ENCODE data around the gene CADM4.

The CADM4 gene

GRCh38 chr19:43628646-43629326, 10.9 kb downstream of the CADM4 start:
- H3K36me3 ChIP-seq (ENCODE audit: insufficient read depth, low read length): no peaks in the 10 kb centered on the region
- H3K9ac ChIP-seq (ENCODE audit: low read length): no peak overlapping the region
- no peak overlapping the region for H3K27ac ChIP-seq (ENCODE audit: low read depth, low read length)
- H3K4me1 ChIP-seq (ENCODE audit: insufficient read depth, low read length): no peaks in the 10 kb centered on the region
- H3K4me3 ChIP-seq (ENCODE audit: low read depth in 1 of 2, low read length in 2 of 2): no peak overlapping the region
- no peaks in the 10 kb centered on the region for H3K27me3 ChIP-seq (ENCODE audit: control insufficient read depth in 1 of 2, insufficient read depth in 2 of 2, low read length in 2 of 2)
- no peaks in the 10 kb centered on the region for H3K9me3 ChIP-seq (ENCODE audit: low read length)

GRCh38 chr19:43626838-43627237, 12.8 kb downstream of the CADM4 start:
- Histone ChIP-seq H3K27me3 (ENCODE audit: control insufficient read depth in 1 of 2, insufficient read depth in 2 of 2, low read length in 2 of 2) (no peaks in the 10 kb centered on the region), H3K4me1 (ENCODE audit: insufficient read depth, low read length) (no peaks in the 10 kb centered on the region), H3K4me3 (ENCODE audit: low read depth in 1 of 2, low read length in 2 of 2) (no peak overlapping the region), H3K9me3 (ENCODE audit: low read length) (no peaks in the 10 kb centered on the region), H3K9ac (ENCODE audit: low read length) (no peak overlapping the region), H3K36me3 (ENCODE audit: insufficient read depth, low read length) (no peaks in the 10 kb centered on the region), H3K27ac (ENCODE audit: low read depth, low read length) (no peak overlapping the region)

- no peaks in the 10 kb centered on the region for H3K27me3 ChIP-seq (ENCODE audit: control insufficient read depth in 1 of 2, insufficient read depth in 2 of 2, low read length in 2 of 2)
- H3K27ac ChIP-seq (ENCODE audit: low read depth, low read length): no peak overlapping the region
- H3K9me3 ChIP-seq (ENCODE audit: low read length): no peaks in the 10 kb centered on the region
- H3K9ac ChIP-seq (ENCODE audit: low read length): no peak overlapping the region
- no peaks in the 10 kb centered on the region for H3K36me3 ChIP-seq (ENCODE audit: insufficient read depth, low read length)
- H3K4me1 ChIP-seq (ENCODE audit: insufficient read depth, low read length): no peaks in the 10 kb centered on the region
- H3K4me3 ChIP-seq (ENCODE audit: low read depth in 1 of 2, low read length in 2 of 2): no peak overlapping the region
These were observed 13.6 kb downstream of the CADM4 start for GRCh38 chr19:43625918-43626579.

- Histone ChIP-seq H3K36me3 (ENCODE audit: insufficient read depth, low read length) (no peaks in the 10 kb centered on the region), H3K27me3 (ENCODE audit: control insufficient read depth in 1 of 2, insufficient read depth in 2 of 2, low read length in 2 of 2) (no peaks in the 10 kb centered on the region), H3K9ac (ENCODE audit: low read length) (no peak overlapping the region), H3K4me1 (ENCODE audit: insufficient read depth, low read length) (peaks cover 10% of the 10 kb centered on the region), H3K9me3 (ENCODE audit: low read length) (no peaks in the 10 kb centered on the region), H3K27ac (ENCODE audit: low read depth, low read length) (no peak overlapping the region), H3K4me3 (ENCODE audit: low read depth in 1 of 2, low read length in 2 of 2) (no peak overlapping the region)
These were observed 14.7 kb downstream of the CADM4 start for GRCh38 chr19:43624933-43625332.

GRCh38 chr19:43623889-43624670, 15.6 kb downstream of the CADM4 start:
- no peaks in the 10 kb centered on the region for H3K27me3 ChIP-seq (ENCODE audit: control insufficient read depth in 1 of 2, insufficient read depth in 2 of 2, low read length in 2 of 2)
- H3K4me3 ChIP-seq (ENCODE audit: low read depth in 1 of 2, low read length in 2 of 2): no peak overlapping the region
- H3K27ac ChIP-seq (ENCODE audit: low read depth, low read length): no peak overlapping the region
- H3K36me3 ChIP-seq (ENCODE audit: insufficient read depth, low read length): no peaks in the 10 kb centered on the region
- no peak overlapping the region for H3K9ac ChIP-seq (ENCODE audit: low read length)
- peaks cover 10% of the 10 kb centered on the region for H3K4me1 ChIP-seq (ENCODE audit: insufficient read depth, low read length)
- no peaks in the 10 kb centered on the region for H3K9me3 ChIP-seq (ENCODE audit: low read length)

GRCh38 chr19:43622956-43623355, 16.7 kb downstream of the CADM4 start:
- no peaks in the 10 kb centered on the region for H3K36me3 ChIP-seq (ENCODE audit: insufficient read depth, low read length)
- H3K27ac ChIP-seq (ENCODE audit: low read depth, low read length): no peak overlapping the region
- H3K4me3 ChIP-seq (ENCODE audit: low read depth in 1 of 2, low read length in 2 of 2): no peak overlapping the region

GRCh38 chr19:43622070-43622469, 17.6 kb downstream of the CADM4 start:
- H3K36me3 ChIP-seq (ENCODE audit: insufficient read depth, low read length): no peaks in the 10 kb centered on the region
- peaks cover 18% of the 10 kb centered on the region for H3K4me1 ChIP-seq (ENCODE audit: insufficient read depth, low read length)
- H3K27me3 ChIP-seq (ENCODE audit: control insufficient read depth in 1 of 2, insufficient read depth in 2 of 2, low read length in 2 of 2): no peaks in the 10 kb centered on the region
- H3K27ac ChIP-seq (ENCODE audit: low read depth, low read length): no peak overlapping the region
- no peak overlapping the region for H3K4me3 ChIP-seq (ENCODE audit: low read depth in 1 of 2, low read length in 2 of 2)
- no peak overlapping the region for H3K9ac ChIP-seq (ENCODE audit: low read length)
- H3K9me3 ChIP-seq (ENCODE audit: low read length): no peaks in the 10 kb centered on the region

More at GRCh38 chr19:43622956-43623355, 16.7 kb downstream of the CADM4 start:
- H3K27me3 ChIP-seq (ENCODE audit: control insufficient read depth in 1 of 2, insufficient read depth in 2 of 2, low read length in 2 of 2): no peaks in the 10 kb centered on the region
- no peak overlapping the region for H3K9ac ChIP-seq (ENCODE audit: low read length)
- H3K9me3 ChIP-seq (ENCODE audit: low read length): no peaks in the 10 kb centered on the region
- H3K4me1 ChIP-seq (ENCODE audit: insufficient read depth, low read length): peaks cover 18% of the 10 kb centered on the region

- Histone ChIP-seq H3K27me3 (ENCODE audit: control insufficient read depth in 1 of 2, insufficient read depth in 2 of 2, low read length in 2 of 2) (no peaks in the 10 kb centered on the region), H3K9ac (ENCODE audit: low read length) (peak overlapping the region; percentile 79), H3K27ac (ENCODE audit: low read depth, low read length) (peak overlapping the region; percentile 80), H3K36me3 (ENCODE audit: insufficient read depth, low read length) (no peaks in the 10 kb centered on the region), H3K9me3 (ENCODE audit: low read length) (no peaks in the 10 kb centered on the region), H3K4me3 (ENCODE audit: low read depth in 1 of 2, low read length in 2 of 2) (peak overlapping the region; percentile 72 to 84), H3K4me1 (ENCODE audit: insufficient read depth, low read length) (peaks cover 18% of the 10 kb centered on the region)
These were observed 19.3 kb downstream of the CADM4 start for GRCh38 chr19:43620061-43621001.

GRCh38 chr19:43619262-43620060, 20.2 kb downstream of the CADM4 start, which contains the start of gene ZNF428:
Gene ZNF428, minus strand, starts transcription at chr19:43619629. Its CDS starts 5,325 bp downstream, at chr19:43614304.
- Histone ChIP-seq H3K36me3 (ENCODE audit: insufficient read depth, low read length) (no peaks in the 10 kb centered on the region), H3K9me3 (ENCODE audit: low read length) (no peaks in the 10 kb centered on the region), H3K9ac (ENCODE audit: low read length) (peak within 1 kb of the TSS; percentile 79), H3K27me3 (ENCODE audit: control insufficient read depth in 1 of 2, insufficient read depth in 2 of 2, low read length in 2 of 2) (no peaks in the 10 kb centered on the region), H3K4me3 (ENCODE audit: low read depth in 1 of 2, low read length in 2 of 2) (peak within 1 kb of the TSS; percentile 72 to 84), H3K27ac (ENCODE audit: low read depth, low read length) (peak within 1 kb of the TSS; percentile 80), H3K4me1 (ENCODE audit: insufficient read depth, low read length) (peaks cover 18% of the 10 kb centered on the region)

GRCh38 chr19:43618921-43619261, 20.8 kb downstream of the CADM4 start:
- Histone ChIP-seq H3K4me1 (ENCODE audit: insufficient read depth, low read length) (peaks cover 18% of the 10 kb centered on the region), H3K9ac (ENCODE audit: low read length) (peak overlapping the region; percentile 79), H3K9me3 (ENCODE audit: low read length) (no peaks in the 10 kb centered on the region), H3K36me3 (ENCODE audit: insufficient read depth, low read length) (peaks cover 3% of the 10 kb centered on the region), H3K4me3 (ENCODE audit: low read depth in 1 of 2, low read length in 2 of 2) (peak overlapping the region; percentile 72 to 84), H3K27ac (ENCODE audit: low read depth, low read length) (peak overlapping the region; percentile 80), H3K27me3 (ENCODE audit: control insufficient read depth in 1 of 2, insufficient read depth in 2 of 2, low read length in 2 of 2) (no peaks in the 10 kb centered on the region)

Measured in muscle layer of colon (tissue), 2 donors.